GM19455 (cell line): ENCODE results near the gene CAV2.
"Not testable (repeated sequence)": the region's sequence is repeated elsewhere in the genome, so short reads cannot be mapped to it uniquely, and the experiment has no call there.

Experiments used
- ATAC-seq: cut with Tn5 transposase; IDR thresholded peaks from one replicate; pipeline ENCODE4 v1.9.1; 2021; ENCODE audit not compliant: unreplicated experiment

CAV2 gene, protein sequence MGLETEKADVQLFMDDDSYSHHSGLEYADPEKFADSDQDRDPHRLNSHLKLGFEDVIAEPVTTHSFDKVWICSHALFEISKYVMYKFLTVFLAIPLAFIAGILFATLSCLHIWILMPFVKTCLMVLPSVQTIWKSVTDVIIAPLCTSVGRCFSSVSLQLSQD

GRCh38 chr7:116499168-116500077 is at the start of gene CAV2:
TSS of gene CAV2 (plus strand) at chr7:116499738. CDS start at chr7:116499782, 44 bp downstream.
- peak; percentile 57 for ATAC-seq

GRCh38 chr7:116449950-116450349 is 49.6 kb upstream of the CAV2 start:
- no peak for ATAC-seq

DNA sequence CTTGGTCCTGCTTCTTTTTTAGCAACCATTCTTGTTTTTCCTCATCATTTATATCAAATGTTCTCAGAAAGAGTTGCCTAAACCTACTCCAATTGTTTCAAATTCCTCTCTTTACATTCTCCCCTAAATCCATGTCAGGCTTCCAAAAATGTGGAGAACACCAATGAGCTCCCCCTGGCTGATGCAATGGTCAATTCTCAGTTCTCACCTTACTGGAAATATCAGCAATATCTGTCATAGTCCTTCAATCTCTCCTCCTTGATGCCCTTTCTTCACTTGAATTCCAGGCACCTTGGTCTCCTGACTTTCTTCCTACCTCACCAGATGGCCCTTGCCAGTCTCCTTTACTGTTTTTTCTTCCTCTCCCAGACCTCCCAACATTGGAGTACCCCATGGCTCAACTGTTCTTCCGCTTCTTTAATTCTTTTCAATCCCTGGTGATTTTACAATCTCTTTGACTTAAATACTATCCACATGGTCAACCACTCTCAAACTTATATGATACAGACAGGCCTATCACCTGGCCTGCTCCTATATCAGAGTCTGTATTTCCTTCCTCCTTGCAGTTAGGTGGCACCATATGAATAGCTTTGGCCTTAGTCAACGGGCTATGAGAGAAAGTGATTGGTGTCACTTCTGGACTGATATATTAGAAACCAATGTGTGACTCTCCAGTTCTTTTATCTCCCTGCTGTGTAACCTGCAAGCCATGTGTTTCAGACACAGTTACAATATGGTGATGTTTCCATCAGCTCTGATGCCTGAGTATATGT is 47.4 kb upstream of the CAV2 start:
- ATAC-seq = no peak

- ATAC-seq = no peak
These were observed 45.2 kb upstream of the CAV2 start for GRCh38 chr7:116454377-116454776.

- no peak for ATAC-seq
These were observed 44.5 kb upstream of the CAV2 start for GRCh38 chr7:116455009-116455408.

GRCh38 chr7:116455499-116455898 is 44.0 kb upstream of the CAV2 start:
- ATAC-seq = no peak

DNA sequence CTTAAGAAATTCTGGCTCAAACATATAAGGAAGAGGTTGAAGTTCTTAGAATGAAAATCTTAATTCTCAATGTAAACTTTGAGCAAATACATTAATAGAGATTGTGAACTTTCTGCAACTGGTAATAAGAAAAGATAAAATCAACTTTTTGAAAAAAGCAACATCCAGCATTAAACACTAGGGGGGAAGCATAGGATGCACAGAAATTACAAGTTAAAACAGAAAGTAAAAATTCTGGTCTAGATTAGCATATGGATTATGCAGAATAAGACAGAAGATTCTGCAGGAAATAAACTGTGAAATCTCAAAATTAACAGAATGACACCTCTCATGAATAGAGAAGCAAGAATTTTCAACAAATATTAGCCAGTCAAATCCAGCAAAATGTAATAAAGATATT is 38.0 kb upstream of the CAV2 start:
- no peak for ATAC-seq

DNA sequence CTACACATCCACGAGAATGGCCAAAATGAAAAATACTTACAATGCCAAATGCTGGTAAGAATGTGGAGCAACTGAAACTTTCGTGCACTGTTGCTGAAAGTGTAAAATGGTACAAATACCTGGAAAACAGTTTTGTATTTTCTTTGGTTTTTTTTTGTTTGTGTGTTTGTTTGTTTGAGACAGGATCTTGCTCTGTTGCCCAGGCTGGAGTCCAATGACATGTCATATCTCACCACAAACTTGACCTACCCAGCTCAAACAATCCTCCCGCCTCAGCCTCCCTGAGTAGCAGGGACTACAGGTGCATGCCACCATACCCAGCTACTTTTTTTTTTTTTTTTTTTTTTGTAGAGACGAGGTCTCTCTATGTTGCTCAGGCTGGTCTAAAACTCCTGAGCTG is 35.6 kb upstream of the CAV2 start:
- ATAC-seq = no peak

DNA sequence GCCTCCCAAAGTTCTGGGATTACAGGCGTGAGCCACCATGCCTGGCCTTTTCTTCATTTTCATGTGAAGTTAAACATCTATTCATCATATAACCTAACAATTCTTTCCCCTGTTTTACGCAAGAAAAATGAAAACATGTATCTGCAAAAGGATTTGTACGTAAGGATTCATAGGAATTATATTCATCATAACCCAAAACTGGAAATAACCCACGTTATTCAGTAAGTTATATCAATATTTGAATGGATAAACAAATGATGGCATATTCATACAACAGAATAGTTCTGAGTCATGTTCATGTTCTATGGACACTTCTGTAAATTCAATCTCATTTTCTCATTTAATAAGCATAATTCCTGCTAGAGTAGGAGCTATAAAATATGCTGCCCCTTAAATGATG is 35.2 kb upstream of the CAV2 start:
- no peak for ATAC-seq

DNA sequence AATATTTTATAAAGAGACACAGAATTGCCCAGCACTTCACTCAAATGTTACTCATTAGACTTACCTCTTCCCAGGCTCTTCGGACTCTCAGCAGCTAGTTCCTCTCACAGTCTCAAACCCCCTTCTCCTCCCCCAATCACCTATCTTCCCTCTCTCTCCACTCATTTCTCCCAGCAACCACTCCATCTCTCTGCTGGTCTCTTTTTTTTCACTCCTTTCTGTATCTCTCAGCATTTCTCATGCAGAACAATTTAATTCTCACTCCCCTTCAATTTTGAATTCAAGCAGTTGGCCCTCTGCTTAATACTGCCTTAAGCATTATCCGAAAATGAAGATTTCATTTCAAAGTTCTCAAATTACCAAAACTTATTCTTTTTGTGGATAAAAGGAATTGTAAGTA is 34.4 kb upstream of the CAV2 start:
- ATAC-seq = no peak

DNA sequence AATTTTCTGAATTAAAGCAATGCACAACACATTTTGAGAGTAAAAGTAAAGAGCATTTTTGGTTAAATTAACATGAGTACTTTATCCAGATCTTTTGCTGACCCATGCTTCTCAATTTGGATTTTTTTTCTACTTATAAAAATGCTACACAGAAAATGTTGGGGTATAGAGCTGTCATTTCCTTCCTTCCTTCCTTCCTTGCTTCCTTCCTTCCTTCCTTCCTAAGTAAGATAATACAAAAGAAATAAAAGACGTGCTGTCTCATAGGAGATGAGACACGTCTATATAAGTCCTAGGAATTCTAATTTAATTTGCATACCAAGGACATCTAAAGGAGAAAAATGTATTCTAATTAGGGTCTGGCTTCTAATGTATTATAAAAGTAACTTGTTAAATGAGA is 31.0 kb upstream of the CAV2 start:
- no peak for ATAC-seq

DNA sequence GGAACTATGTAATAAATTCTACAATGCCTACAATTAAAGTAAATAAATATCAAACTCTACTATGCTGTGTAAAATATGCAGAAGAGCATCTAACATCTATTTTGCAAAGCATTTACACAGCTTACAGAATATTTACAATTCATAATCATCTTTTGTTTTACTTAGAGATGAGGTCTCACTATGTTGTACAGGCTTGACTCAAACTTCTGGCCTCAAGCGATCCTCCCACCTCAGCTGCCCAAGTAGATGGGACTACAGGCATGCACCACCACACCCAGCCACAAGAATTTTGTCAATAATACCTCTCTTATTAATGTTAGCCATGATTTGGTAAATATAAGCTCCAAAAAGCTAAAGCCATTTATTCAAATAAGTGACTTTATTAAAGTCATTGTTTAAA is 21.9 kb upstream of the CAV2 start:
- no peak for ATAC-seq

GRCh38 chr7:116478834-116479233 is 20.7 kb upstream of the CAV2 start:
- ATAC-seq = no peak

GRCh38 chr7:116483271-116483942 is 16.1 kb upstream of the CAV2 start:
- no peak for ATAC-seq

DNA sequence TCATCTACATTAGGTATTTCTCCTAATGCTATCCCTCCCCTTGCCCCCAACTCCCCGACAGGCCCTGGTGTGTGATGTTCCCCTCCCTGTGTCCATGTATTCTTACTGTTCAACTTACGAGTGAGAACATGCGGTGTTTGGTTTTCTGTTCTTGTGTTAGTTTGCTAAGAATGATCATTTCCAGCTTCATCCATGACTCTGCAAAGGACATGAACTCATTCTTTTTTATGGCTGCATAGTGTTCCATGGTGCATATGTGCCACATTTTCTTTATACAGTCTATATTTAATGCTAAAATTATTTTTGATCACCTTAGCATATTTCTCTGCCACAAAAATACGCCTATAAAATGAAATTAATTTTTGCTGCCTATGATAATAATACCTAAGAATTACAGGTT is 15.1 kb upstream of the CAV2 start:
- ATAC-seq = not testable (repeated sequence)

- no peak for ATAC-seq
These were observed 11.5 kb upstream of the CAV2 start for GRCh38 chr7:116487907-116488521.

DNA sequence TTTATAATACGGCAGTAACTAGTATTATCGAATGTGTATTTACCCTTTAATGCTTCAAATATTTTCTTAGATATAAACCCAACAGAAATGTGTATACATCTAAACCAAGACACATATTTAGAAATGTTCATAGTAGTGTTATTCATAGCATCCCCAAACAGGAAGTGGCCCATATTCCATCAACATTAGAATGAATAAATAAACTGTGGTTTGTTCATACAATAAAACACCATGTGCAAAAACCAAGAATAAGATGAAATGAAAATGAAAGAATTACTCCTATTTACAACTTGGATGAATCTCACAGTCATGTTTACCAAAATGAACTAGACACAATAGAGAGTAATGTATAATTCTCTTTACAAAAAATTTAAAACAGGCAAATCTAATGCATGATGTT is 9.2 kb upstream of the CAV2 start:
- ATAC-seq = no peak

DNA sequence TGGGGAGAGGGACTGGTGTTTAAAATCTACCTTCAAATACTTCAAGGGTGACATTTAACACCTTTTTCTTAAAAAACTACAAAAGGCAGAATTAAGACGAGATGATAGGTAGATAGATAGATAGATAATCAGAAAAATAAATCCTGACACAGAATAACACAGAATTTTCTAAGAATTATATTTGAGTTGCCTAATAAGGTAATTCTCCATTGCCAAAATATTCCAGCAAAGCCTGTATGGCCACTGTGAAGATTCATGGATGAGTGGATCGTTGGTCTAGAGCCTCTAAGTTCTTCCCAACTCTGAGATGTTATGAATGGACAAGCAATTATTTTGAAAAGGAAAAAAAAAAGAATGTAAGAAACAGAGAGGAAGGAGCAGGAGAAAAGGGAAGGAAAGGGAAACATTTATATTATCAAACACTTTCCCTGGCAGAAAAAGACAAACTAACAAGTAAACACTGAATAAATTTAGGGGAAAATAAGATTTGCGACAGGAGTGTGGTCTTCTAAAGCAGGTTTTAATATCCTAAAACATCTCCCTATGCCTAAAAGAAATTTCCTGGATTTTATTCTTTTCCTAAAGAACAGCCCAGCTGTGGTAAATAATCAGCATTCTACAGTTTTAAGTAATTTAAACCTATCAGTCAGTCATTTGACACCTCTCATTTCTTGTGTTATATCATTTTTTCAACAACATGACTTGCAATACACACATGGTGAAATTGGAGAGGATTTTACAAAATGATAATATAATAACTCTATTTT is 7.5 kb upstream of the CAV2 start:
- no peak for ATAC-seq

GRCh38 chr7:116492654-116493109 is 6.9 kb upstream of the CAV2 start:
- no peak for ATAC-seq

DNA sequence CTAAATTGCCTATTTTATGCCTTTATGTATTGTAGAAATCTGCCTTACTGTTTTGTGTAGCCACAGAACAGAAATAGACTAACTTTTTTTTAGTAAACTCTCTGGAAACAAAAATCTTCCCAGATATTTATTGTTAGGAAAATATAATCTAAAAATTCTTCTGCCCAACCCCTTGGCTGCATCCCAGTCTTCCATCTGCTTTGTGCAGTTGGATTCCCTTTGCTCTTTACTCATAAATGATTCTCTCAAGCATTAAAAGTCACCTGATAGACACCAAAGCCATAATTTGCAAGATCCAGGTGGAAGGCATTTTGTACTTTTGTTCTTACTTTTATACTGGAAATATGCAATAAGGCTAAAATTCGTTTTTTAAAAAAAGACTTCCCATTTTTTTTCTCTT is 6.1 kb upstream of the CAV2 start:
- ATAC-seq = no peak
